Naive thymus-derived CD4-positive, alpha-beta T cell (primary cell): ENCODE results near the gene SNRNP27. TPM values are rescaled to one million over a fixed set of nuclear protein-coding genes. Genes with fewer than 3 reads are reported as not detected.
A peak's percentile ranks its signal among the peaks of the same experiment; 100 is the strongest.

Experiments
- ATAC-seq: fragments of 150-1000 bp; cut with Tn5 transposase; 2 replicates; pipeline ENCODE4 v1.10.0; 2021; ENCODE audit warnings: mild to moderate bottlenecking, moderate library complexity
- CTCF ChIA-PET: fragments of 350-600 bp; sonication (Branson Sonifier 250); formaldehyde crosslinking; loops from one replicate; lab custom pipeline; 2021; ENCODE audit warnings: antibody characterized with exemption; lab: Charles Lee
- POLR2A ChIA-PET: fragments of 350-600 bp; sonication (Branson Sonifier 250); formaldehyde crosslinking; loops from one replicate; lab custom pipeline; 2021; ENCODE audit warnings: antibody characterized with exemption, inconsistent platforms; lab: Charles Lee
- DNase-seq, 9 donors: peaks; one replicate each; pipeline versions ENCODE4 v3.0.0 to v3.0.0-alpha.2; 2020 to 2022; ENCODE audit warnings: mixed read lengths in 1 of 9
- H3K27ac ChIP-seq: one replicate; pipeline ENCODE4 v1.7.0; 2013; ENCODE audit warnings: mild to moderate bottlenecking, low read depth, low read length, moderate library complexity
- H3K27me3 ChIP-seq, 2 donors: one replicate each; pipeline ENCODE4 v1.7.0; 2013; ENCODE audit warnings: low read length in 2 of 2, mild to moderate bottlenecking in 2 of 2, moderate library complexity in 2 of 2; ENCODE audit not compliant: control insufficient read depth in 2 of 2, insufficient read depth in 2 of 2
- H3K36me3 ChIP-seq, 3 experiments: 1 replicate in 2 of 3; 2 replicates in 1 of 3; pipeline ENCODE4 v1.7.0; 2013; ENCODE audit warnings: low read length in 3 of 3, mild to moderate bottlenecking in 3 of 3, moderate library complexity in 1 of 3; ENCODE audit not compliant: insufficient read depth in 3 of 3, control insufficient read depth in 2 of 3
- H3K4me1 ChIP-seq, 2 donors: one replicate each; pipeline ENCODE4 v1.7.0; 2013; ENCODE audit warnings: low read length in 2 of 2, mild to moderate bottlenecking in 2 of 2, moderate library complexity in 1 of 2; ENCODE audit not compliant: control insufficient read depth in 2 of 2, insufficient read depth in 2 of 2
- H3K4me3 ChIP-seq: 2 replicates; pipeline ENCODE4 v1.7.0; 2013; ENCODE audit warnings: mild to moderate bottlenecking, low read length
- H3K9me3 ChIP-seq, 3 experiments: 1 replicate in 2 of 3; 2 replicates in 1 of 3; pipeline ENCODE4 v1.7.0; 2013; ENCODE audit warnings: low read length in 3 of 3; ENCODE audit not compliant: control insufficient read depth in 2 of 3
- H3K27ac Mint-ChIP-seq, 9 donors: one replicate each; pipeline ENCODE4 v1.8.0; 2020 to 2022; ENCODE audit warnings: mixed read lengths in 9 of 9, mild to moderate bottlenecking in 8 of 9, moderate library complexity in 5 of 9, inconsistent platforms in 2 of 9
- H3K27me3 Mint-ChIP-seq, 5 donors: one replicate each; pipeline ENCODE4 v1.8.0; 2021 to 2022; ENCODE audit warnings: mixed read lengths in 5 of 5, mild to moderate bottlenecking in 1 of 5
- H3K36me3 Mint-ChIP-seq, 5 donors: one replicate each; pipeline ENCODE4 v1.8.0; 2020 to 2022; ENCODE audit warnings: mixed read lengths in 5 of 5, mild to moderate bottlenecking in 3 of 5, inconsistent platforms in 1 of 5
- H3K4me1 Mint-ChIP-seq, 7 donors: one replicate each; pipeline ENCODE4 v1.8.0; 2020 to 2022; ENCODE audit warnings: mixed read lengths in 7 of 7, mild to moderate bottlenecking in 3 of 7, inconsistent platforms in 1 of 7
- H3K4me3 Mint-ChIP-seq, 10 donors: one replicate each; pipeline ENCODE4 v1.8.0; 2020 to 2022; ENCODE audit warnings: mild to moderate bottlenecking in 10 of 10, mixed read lengths in 10 of 10, moderate library complexity in 6 of 10, inconsistent platforms in 2 of 10
- H3K9me3 Mint-ChIP-seq, 11 donors: one replicate each; pipeline ENCODE4 v1.8.0; 2020 to 2022; ENCODE audit warnings: mixed read lengths in 11 of 11, mild to moderate bottlenecking in 4 of 11, inconsistent platforms in 1 of 11, moderate library complexity in 1 of 11
- intact Hi-C, 2 donors: fragments of 100-400 bp; cut with micrococcal nuclease; formaldehyde crosslinking; loops; one replicate each; pipeline ENCODE4 v1.15.1; 2023
- polyA plus RNA-seq, 2 donors: library from polyadenylated mRNA; unstranded; fragments of 300-500 nt; fragmentation: Illumina TruSeq; gene quantifications; one replicate each; pipeline ENCODE4 v1.2.3, GENCODE V29; 2021
- total RNA-seq, 6 experiments: library from RNA in 5 of 6; stranded (reverse) in 5 of 6; gene quantifications; 1 replicate in 5 of 6; 2 replicates in 1 of 6; pipeline ENCODE4 v1.2.3 and lab custom pipeline; 2021 to 2026

SNRNP27 gene
- total and polyA plus RNA-seq, 7 experiments from 2014 or later = 32.5 to 58.4 (median 51.8) TPM

DNA sequence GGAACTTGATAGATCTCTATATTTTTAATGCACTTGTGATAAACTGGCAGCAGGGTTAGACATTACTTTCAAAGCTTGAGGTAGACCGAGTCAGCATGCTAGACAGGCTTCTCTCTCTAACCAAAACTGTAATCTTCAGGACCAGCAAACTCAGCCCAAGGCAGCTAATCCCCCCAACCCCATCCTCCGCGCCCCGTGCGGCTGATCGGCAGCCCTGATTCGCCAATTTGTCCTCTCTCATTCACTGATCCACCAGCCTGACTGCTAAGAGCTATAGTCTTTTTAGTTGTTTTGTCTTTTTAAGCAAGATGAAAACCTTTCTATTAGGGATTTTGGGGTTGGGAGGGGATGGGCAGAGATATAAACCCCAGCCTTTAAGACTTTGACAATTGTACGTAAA is 46.9 kb downstream of the SNRNP27 start:
- H3K36me3 ChIP-seq = peaks cover 12 to 69% (median 23%) of the 10 kb centered on the region in 3 experiments
- peaks cover 28 to 67% (median 46%) of the 10 kb centered on the region in 5 donors for H3K36me3 Mint-ChIP-seq

DNA sequence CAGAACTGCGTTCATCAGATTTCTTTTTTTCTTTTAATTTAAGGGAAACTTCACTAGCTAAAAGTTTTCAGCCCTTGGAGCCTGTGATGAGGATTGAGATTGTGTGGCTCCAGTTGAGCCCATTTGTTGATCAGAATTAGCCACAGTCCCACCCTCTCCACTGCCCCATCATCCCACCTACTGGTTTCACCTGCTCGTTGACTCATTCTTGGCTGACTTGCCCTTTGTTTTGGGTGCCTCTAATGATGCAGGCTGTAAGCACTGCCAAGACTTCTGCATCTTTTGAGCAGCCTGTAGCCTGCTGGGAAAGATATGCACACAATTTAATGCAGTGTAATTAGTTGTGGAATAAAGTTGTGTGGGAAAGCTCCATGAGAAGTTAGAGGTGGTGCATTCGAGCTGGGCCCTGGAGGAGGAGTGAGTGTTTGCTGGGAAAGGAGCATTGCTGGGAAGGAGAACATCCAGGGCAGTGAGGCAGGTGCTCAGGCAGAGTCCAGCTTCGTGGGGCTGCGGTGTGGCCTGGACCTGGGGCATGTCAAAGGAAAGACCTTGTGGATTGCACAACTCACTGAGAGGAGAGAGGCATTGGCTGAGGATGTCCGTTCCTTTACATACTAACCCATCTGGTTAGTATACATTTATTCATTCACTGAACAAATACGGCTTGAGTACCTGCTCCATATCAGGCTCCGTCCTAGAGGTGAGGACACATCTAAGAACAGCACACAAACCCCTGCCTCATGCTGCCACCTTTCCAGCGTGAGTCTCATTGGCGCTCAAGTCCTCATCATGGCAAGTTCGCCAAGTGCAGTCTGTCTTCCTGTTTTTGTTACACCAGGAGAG is 49.5 kb downstream of the SNRNP27 start:
- Histone ChIP-seq H3K4me1 (peaks cover 16 to 17% of the 10 kb centered on the region in 2 donors), H3K36me3 (peaks cover 9 to 43% (median 12%) of the 10 kb centered on the region in 3 experiments), H3K27me3 (no peaks in the 10 kb centered on the region), H3K27ac (no peak overlapping the region), H3K4me3 (no peak overlapping the region), H3K9me3 (no peaks in the 10 kb centered on the region)
- ChIA-PET CTCF (interaction anchor here (0.6 kb wide), 1 partner anchor 835 kb away, joined by 3 read pairs; no protein-coding TSS in a partner anchor), POLR2A (interaction anchor here (0.6 to 1.5 kb wide), 2 partner anchors 10 to 231 kb away, joined by 3 to 4 read pairs; no protein-coding TSS in a partner anchor)
- no peaks in the 10 kb centered on the region for H3K9me3 Mint-ChIP-seq
- H3K27me3 Mint-ChIP-seq = no peaks in the 10 kb centered on the region
- ATAC-seq (no peak), DNase-seq (no peak)
- H3K4me1 Mint-ChIP-seq = peaks cover 25 to 45% (median 33%) of the 10 kb centered on the region in 7 donors
- H3K4me3 Mint-ChIP-seq = no peak overlapping the region
- H3K27ac Mint-ChIP-seq = peak overlapping the region in 5 of 9 donors; percentile 2 to 84 (median 58)
- intact Hi-C loops = no loop called here
- peaks cover 10 to 46% (median 30%) of the 10 kb centered on the region in 5 donors for H3K36me3 Mint-ChIP-seq

More for the DNA sequence above, 46.9 kb downstream of the SNRNP27 start:
- Mint-ChIP-seq H3K9me3 (no peaks in the 10 kb centered on the region), H3K4me3 (no peak overlapping the region), H3K27me3 (no peaks in the 10 kb centered on the region), H3K4me1 (peaks cover 6 to 28% (median 15%) of the 10 kb centered on the region in 7 donors), H3K27ac (peak overlapping the region in 3 of 9 donors; percentile 51 to 60 (median 57))
- no peak for ATAC-seq
- ChIA-PET CTCF (no interaction called here), POLR2A (interaction anchor here (0.5 kb wide), 1 partner anchor 301 kb away, joined by 4 read pairs; no protein-coding TSS in a partner anchor)
- DNase-seq = no peak
- Histone ChIP-seq H3K4me3 (no peak overlapping the region), H3K27me3 (no peaks in the 10 kb centered on the region), H3K9me3 (no peaks in the 10 kb centered on the region), H3K27ac (no peak overlapping the region), H3K4me1 (peaks cover 0 to under 1% of the 10 kb centered on the region in 2 donors)
- intact Hi-C loops = no loop called here

DNA sequence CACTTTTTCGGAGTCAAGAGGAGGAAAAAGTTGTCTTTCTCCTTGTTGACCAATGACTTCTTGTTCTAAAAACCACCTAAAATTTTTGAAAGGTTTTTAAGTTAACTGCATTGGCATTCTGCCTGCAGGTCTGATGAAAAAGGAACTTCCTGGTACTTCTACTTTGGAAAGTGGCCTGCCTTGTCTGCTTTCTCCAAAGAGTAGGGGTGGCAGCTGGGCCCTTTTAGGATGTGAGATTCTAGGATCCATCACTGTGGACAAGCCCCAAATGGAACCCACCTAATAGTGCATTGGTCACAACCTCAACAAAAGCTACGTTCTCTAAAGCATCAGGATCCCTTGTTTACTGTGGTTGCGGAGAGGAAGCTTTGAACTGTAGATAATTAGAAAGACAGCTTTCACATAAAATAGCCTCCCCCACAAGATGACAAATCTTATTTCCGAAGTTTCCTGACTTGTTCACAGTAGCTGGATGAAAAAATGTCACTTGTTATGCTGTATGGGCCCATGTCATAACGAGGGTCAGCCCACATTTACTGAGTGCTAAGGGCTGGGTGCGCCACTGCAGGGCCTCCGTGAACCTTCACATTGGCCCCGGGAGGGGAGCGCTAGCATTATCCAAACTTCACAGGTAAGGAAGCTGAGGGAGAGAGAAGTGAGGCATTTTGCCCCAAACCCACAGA is 50.2 kb downstream of the SNRNP27 start:
- H3K36me3 Mint-ChIP-seq = peaks cover 2 to 39% (median 23%) of the 10 kb centered on the region in 5 donors
- peaks cover 25 to 46% (median 33%) of the 10 kb centered on the region in 7 donors for H3K4me1 Mint-ChIP-seq
- no peak for DNase-seq
- peaks cover 16 to 17% of the 10 kb centered on the region in 2 donors for H3K4me1 ChIP-seq
- H3K9me3 Mint-ChIP-seq = no peaks in the 10 kb centered on the region
- H3K4me3 Mint-ChIP-seq = no peak overlapping the region
- no peak overlapping the region for H3K27ac ChIP-seq
- POLR2A ChIA-PET = interaction anchor here (0.6 to 4.1 kb wide), 2 partner anchors 30 to 230 kb away, joined by 3 to 15 read pairs; partner anchors contain the start of gene MXD1
- H3K9me3 ChIP-seq = no peaks in the 10 kb centered on the region
- CTCF ChIA-PET = interaction anchor here (0.6 kb wide), 1 partner anchor 835 kb away, joined by 3 read pairs; no protein-coding TSS in a partner anchor
- no peaks in the 10 kb centered on the region for H3K27me3 ChIP-seq
- no peaks in the 10 kb centered on the region for H3K27me3 Mint-ChIP-seq
- peaks cover 2 to 36% (median 12%) of the 10 kb centered on the region in 3 experiments for H3K36me3 ChIP-seq
- no peak overlapping the region for H3K4me3 ChIP-seq
- intact Hi-C loops = no loop called here
- peak; percentile 20 for ATAC-seq
- H3K27ac Mint-ChIP-seq = peak overlapping the region in 3 of 9 donors; percentile 10 to 64 (median 28)

DNA sequence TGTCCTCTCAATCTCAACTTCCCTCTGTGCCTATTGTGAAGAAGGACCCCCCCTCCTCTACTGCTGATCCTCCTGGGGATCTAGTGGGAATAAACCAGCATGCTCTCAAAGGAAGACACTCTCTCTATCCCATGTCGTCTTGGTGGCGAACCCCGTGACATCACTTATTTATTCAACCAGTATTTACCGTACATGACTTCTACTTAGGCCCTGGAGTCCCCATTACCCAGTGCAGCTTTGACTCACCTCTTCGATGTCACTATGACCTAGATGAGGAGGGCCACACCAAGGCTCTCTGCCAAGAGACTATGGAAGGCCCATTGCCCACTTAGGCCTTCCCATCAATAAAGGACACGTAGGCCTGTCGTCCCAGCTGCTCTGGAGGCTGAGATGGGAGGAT is 51.0 kb downstream of the SNRNP27 start:
- H3K27ac ChIP-seq = no peak overlapping the region
- Mint-ChIP-seq H3K36me3 (peaks cover 0 to 31% (median 16%) of the 10 kb centered on the region in 5 donors), H3K27me3 (no peaks in the 10 kb centered on the region), H3K4me1 (peaks cover 25 to 47% (median 33%) of the 10 kb centered on the region in 7 donors), H3K27ac (peak overlapping the region in 4 of 9 donors; percentile 24 to 71 (median 66)), H3K9me3 (no peaks in the 10 kb centered on the region), H3K4me3 (no peak overlapping the region)
- no peak for DNase-seq
- H3K9me3 ChIP-seq = no peaks in the 10 kb centered on the region
- H3K4me3 ChIP-seq = no peak overlapping the region
- intact Hi-C loops = no loop called here
- H3K36me3 ChIP-seq = peaks cover 0 to 30% (median 10%) of the 10 kb centered on the region in 3 experiments
- POLR2A ChIA-PET = interaction anchor here (0.8 to 4.1 kb wide), 2 partner anchors 31 to 141 kb away, joined by 3 to 15 read pairs; partner anchors contain the start of gene MXD1
- H3K4me1 ChIP-seq = peaks cover 16 to 17% of the 10 kb centered on the region in 2 donors
- no peak for ATAC-seq
- H3K27me3 ChIP-seq = no peaks in the 10 kb centered on the region
- CTCF ChIA-PET = no interaction called here

DNA sequence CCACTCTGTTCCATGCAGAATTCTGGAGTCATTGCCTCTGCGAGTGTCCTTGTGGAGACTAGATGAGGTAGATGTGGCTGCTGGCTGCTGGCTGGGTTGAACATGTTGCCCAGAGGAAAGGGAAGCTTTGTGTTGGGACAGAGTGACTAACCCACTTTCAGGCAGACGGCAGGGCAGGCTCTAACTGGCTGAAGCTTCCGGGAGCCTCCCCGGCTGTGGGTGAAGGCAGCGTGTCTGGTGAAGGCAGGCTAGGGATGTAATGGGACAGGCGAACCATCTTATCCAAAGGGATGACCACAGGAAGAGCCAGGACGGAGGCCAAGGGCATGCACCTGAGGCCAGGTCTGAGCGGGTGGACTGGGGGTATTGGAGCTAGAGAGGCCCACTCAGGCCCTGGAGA is 51.7 kb downstream of the SNRNP27 start:
- Histone ChIP-seq H3K27ac (no peak overlapping the region), H3K36me3 (peaks cover 0 to 24% (median 3%) of the 10 kb centered on the region in 3 experiments), H3K27me3 (no peaks in the 10 kb centered on the region), H3K4me1 (peaks cover 16 to 17% of the 10 kb centered on the region in 2 donors), H3K4me3 (no peak overlapping the region), H3K9me3 (no peaks in the 10 kb centered on the region)
- Mint-ChIP-seq H3K27ac (peak overlapping the region in 7 of 9 donors; percentile 31 to 94 (median 62)), H3K36me3 (peaks cover 0 to 26% (median 14%) of the 10 kb centered on the region in 5 donors), H3K4me3 (peak overlapping the region in 3 of 10 donors; percentile 22 to 70 (median 37)), H3K9me3 (no peaks in the 10 kb centered on the region), H3K27me3 (peaks cover 0 to 2% (median 0%) of the 10 kb centered on the region in 5 donors), H3K4me1 (peaks cover 25 to 47% (median 33%) of the 10 kb centered on the region in 7 donors)
- intact Hi-C loops = no loop called here
- ChIA-PET CTCF (no interaction called here), POLR2A (interaction anchor here (0.8 to 4.1 kb wide), 3 partner anchors 32 to 197 kb away, joined by 3 to 15 read pairs (median 4); partner anchors contain the start of gene MXD1)
- ATAC-seq (peak; percentile 61), DNase-seq (no peak)

DNA sequence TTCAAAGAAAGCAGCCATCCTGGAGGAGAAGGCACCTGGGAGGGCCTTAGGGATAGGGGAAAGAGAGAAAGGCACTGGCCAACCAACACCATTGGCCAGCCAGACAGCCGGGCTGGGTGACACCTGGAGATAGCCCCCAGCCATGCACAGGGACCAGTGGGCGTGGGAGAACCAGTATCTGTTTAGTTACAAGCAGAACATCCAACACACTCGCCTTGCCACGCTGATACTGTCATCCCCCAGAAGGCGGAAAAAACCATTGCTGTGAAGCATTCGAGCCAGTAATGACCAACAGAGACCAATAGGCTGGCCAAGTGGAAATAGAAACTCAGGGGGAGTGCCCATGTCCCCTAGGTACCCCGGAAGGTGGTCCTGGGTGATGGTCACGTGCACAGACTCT is 52.2 kb downstream of the SNRNP27 start:
- POLR2A ChIA-PET = interaction anchor here (1.0 to 4.1 kb wide), 2 partner anchors 32 to 197 kb away, joined by 4 to 15 read pairs; partner anchors contain the start of gene MXD1
- Mint-ChIP-seq H3K4me3 (peak overlapping the region in 6 of 10 donors; percentile 8 to 70 (median 43)), H3K27ac (peak overlapping the region in 6 of 9 donors; percentile 31 to 94 (median 56)), H3K36me3 (peaks cover 0 to 22% (median 9%) of the 10 kb centered on the region in 5 donors), H3K4me1 (peaks cover 25 to 47% (median 33%) of the 10 kb centered on the region in 7 donors), H3K27me3 (peaks cover 0 to 2% (median 0%) of the 10 kb centered on the region in 5 donors), H3K9me3 (no peaks in the 10 kb centered on the region)
- peaks cover 16 to 17% of the 10 kb centered on the region in 2 donors for H3K4me1 ChIP-seq
- no peaks in the 10 kb centered on the region for H3K27me3 ChIP-seq
- H3K27ac ChIP-seq = no peak overlapping the region
- CTCF ChIA-PET = interaction anchor here (0.6 to 1.4 kb wide), 2 partner anchors 33 to 1266 kb away, joined by 3 to 4 read pairs; no protein-coding TSS in a partner anchor
- peaks cover 0 to 19% (median 0%) of the 10 kb centered on the region in 3 experiments for H3K36me3 ChIP-seq
- H3K9me3 ChIP-seq = no peaks in the 10 kb centered on the region
- intact Hi-C loops = loop anchor here in 1 of 2 donors (1.0 to 2.0 kb wide), 3 partner anchors 32 to 123 kb away; no protein-coding TSS in a partner anchor
- DNase-seq = no peak
- ATAC-seq = no peak
- H3K4me3 ChIP-seq = no peak overlapping the region
